OCI-LY7 (cell line): ENCODE results near the gene FAM107A.

Experiments
- EZH2phosphoT487 ChIP-seq: fragments of 200-600 bp; sonication (generic); IDR thresholded peaks from 2 replicates; pipeline ENCODE4 v1.6.1; 2018; ENCODE audit warnings: low read depth, borderline replicate concordance, mild to moderate bottlenecking, mixed run types, antibody characterized with exemption, low read length, moderate library complexity, mixed read lengths
- TF ChIP-seq, protein P1 (sequence below): fragments of 200-600 bp; sonication (generic); conservative IDR thresholded peaks from 2 replicates; pipeline ENCODE4 v1.5.1; 2014; ENCODE audit warnings: mild to moderate bottlenecking, antibody characterized with exemption, low read length, moderate library complexity, mixed read lengths

DNA sequence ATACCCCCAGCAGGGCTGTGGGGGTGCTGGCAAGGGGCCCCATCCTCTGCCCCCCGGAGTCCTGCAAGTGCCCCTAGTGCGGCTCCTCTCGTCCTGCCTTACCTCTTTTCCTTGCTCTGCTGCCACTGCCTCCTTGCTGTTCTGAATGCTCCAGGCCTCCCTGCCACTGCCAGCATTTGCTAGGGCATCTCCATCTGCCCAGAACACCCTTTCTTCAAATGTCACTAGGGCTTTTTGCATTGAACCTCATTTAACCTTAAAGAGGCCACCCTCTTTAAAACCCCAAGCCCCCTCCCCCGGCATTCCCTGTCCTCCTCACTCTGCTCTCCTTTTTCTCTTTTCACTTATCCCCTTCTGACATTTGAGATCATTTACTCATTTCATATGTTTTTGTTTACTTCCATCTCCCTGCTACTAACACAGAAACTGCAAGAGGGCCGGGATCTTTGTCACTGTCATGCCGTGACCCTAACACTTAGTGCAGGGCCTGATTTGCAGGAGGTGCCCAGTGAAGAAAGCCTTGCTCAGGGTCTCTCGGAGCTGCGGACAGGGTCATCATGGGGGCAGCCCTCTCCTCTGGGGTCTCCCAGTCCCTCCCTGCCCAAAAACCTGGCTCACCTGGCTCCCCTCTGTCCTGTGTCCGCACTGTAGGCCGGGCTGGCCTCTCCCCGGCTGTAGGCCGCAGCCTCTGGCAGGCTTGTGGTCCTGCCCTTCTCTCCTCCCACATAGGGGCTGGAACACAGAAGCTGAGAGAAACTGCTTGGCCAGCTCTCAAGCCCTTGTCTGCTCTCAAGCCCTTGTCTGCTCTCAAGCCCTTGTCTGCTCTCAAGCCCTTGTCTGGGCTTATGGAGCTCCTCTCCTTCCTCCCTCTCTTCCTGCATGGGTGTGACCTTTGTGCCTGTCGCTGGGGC, 40.4 kb downstream of the FAM107A start, which contains the start of gene ACOX2:
- TF ChIP-seq, protein P1, sequence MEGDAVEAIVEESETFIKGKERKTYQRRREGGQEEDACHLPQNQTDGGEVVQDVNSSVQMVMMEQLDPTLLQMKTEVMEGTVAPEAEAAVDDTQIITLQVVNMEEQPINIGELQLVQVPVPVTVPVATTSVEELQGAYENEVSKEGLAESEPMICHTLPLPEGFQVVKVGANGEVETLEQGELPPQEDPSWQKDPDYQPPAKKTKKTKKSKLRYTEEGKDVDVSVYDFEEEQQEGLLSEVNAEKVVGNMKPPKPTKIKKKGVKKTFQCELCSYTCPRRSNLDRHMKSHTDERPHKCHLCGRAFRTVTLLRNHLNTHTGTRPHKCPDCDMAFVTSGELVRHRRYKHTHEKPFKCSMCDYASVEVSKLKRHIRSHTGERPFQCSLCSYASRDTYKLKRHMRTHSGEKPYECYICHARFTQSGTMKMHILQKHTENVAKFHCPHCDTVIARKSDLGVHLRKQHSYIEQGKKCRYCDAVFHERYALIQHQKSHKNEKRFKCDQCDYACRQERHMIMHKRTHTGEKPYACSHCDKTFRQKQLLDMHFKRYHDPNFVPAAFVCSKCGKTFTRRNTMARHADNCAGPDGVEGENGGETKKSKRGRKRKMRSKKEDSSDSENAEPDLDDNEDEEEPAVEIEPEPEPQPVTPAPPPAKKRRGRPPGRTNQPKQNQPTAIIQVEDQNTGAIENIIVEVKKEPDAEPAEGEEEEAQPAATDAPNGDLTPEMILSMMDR = no peak
- no peak for TF ChIP-seq EZH2phosphoT487
